Adrenal gland (tissue), 12 donors: Measurements from ENCODE around the gene IL6. TPM values are rescaled to one million over a fixed set of nuclear protein-coding genes. Genes with fewer than 3 reads are reported as not detected.

Experiments used
- DNase-seq, 7 donors: peaks; one replicate each; pipeline ENCODE4 v3.0.0-alpha.2; 2019 to 2020
- H3K27ac ChIP-seq, 5 donors: fragments of 200-600 bp; sonication (generic) in 4 of 5; 1 replicate in 3 of 5; 2 replicates in 2 of 5; pipeline versions ENCODE4 v1.5.1 to v1.8.0; 2016 to 2020; ENCODE audit warnings: mild to moderate bottlenecking in 1 of 5
- H3K27me3 ChIP-seq: fragments of 200-600 bp; 2 replicates; pipeline ENCODE4 v1.8.0; 2021
- H3K36me3 ChIP-seq, 2 donors: fragments of 200-600 bp; replicated peaks in 1 of 2; 1 replicate in 1 of 2; 2 replicates in 1 of 2; pipeline versions ENCODE4 v1.5.1 to v1.8.0; 2018 to 2022
- H3K4me1 ChIP-seq, 2 donors: fragments of 200-600 bp; replicated peaks in 1 of 2; 1 replicate in 1 of 2; 2 replicates in 1 of 2; pipeline versions ENCODE4 v1.5.1 to v1.8.0; 2018 to 2021
- H3K4me3 ChIP-seq, 4 donors: fragments of 200-600 bp; sonication (generic) in 3 of 4; one replicate each; pipeline ENCODE4 v1.5.1; 2016 to 2018
- H3K9me3 ChIP-seq, 3 donors: fragments of 200-600 bp; sonication (generic) in 1 of 3; replicated peaks in 1 of 3; 1 replicate in 2 of 3; 2 replicates in 1 of 3; pipeline versions ENCODE4 v1.5.1 to v1.8.0; 2016 to 2021
- CTCF ChIP-seq, 6 experiments: fragments of 450-650 bp in 4 of 6; fragments of 200-600 bp in 2 of 6; sonication (generic) in 1 of 6; IDR thresholded peaks; 1 replicate in 5 of 6; 2 replicates in 1 of 6; pipeline versions ENCODE4 v1.5.1 to v1.8.0; 2016 to 2021; ENCODE audit warnings: antibody characterized with exemption in 6 of 6, mild to moderate bottlenecking in 2 of 6, moderate library complexity in 1 of 6
- POLR2A ChIP-seq, 2 donors: fragments of 450-650 bp; IDR thresholded peaks; one replicate each; pipeline ENCODE4 v1.6.1; 2017; ENCODE audit warnings: antibody characterized with exemption in 2 of 2, mild to moderate bottlenecking in 2 of 2, moderate library complexity in 1 of 2
- whole genome bisulfite sequencing, 4 donors: extraction: QIAGEN DNeasy Blood & Tissue Kit in 2 of 4; methylation state at CpG; one replicate each; pipeline versions ENCODE4 v1.1.5 to v1.1.7; 2013 to 2017; 5-methylcytosine and 5-hydroxymethylcytosine counted together
- intact Hi-C, 2 donors: fragments of 100-400 bp; cut with DNase I; formaldehyde crosslinking; loops; one replicate each; pipeline versions ENCODE4 v1.14.1 to v1.15.0; 2022 to 2023
- polyA plus RNA-seq, 3 donors: library from polyadenylated mRNA; stranded (reverse); fragments of 200-250 nt in 2 of 3; fragments of 350-450 nt in 1 of 3; fragmentation: Illumina TruSeq in 1 of 3; extraction: RNeasy Lipid Tissue Mini Kit (QIAGEN cat#74804) in 1 of 3; gene quantifications; one replicate each; pipeline ENCODE4 v1.2.3, GENCODE V29; 2013 to 2014
- total RNA-seq, 9 donors: library from RNA; depleted of rRNA in 4 of 9; stranded (reverse); fragments of >200 nt in 4 of 9; fragments of 120-200 nt in 1 of 9; fragmentation: NEBNext Ultra II Directional in 1 of 9; extraction: Animal tissue kit (Norgen Biotek cat#: 25700) in 1 of 9; gene quantifications; one replicate each; pipeline versions ENCODE4 v1.1.0 to v1.2.4, GENCODE V29; 2013 to 2023
- donor health status: healthy with polysubstance abuse.
- donor health status: Bipolar disorder and iron deficiency.
- donor health status: DM: yes; HTN: yes; CAD: no.
- donor health status: DM: no; HTN: no; CAD: no.
- donor health status: DM: no; HTN: no; CAD: no.
- donor health status: DM: yes; HTN: yes; CAD: no.

The IL6 gene
- total and polyA plus RNA-seq, 12 donors, result 0.42 to 15.7 (median 1.0) TPM; not detected in 3

DNA sequence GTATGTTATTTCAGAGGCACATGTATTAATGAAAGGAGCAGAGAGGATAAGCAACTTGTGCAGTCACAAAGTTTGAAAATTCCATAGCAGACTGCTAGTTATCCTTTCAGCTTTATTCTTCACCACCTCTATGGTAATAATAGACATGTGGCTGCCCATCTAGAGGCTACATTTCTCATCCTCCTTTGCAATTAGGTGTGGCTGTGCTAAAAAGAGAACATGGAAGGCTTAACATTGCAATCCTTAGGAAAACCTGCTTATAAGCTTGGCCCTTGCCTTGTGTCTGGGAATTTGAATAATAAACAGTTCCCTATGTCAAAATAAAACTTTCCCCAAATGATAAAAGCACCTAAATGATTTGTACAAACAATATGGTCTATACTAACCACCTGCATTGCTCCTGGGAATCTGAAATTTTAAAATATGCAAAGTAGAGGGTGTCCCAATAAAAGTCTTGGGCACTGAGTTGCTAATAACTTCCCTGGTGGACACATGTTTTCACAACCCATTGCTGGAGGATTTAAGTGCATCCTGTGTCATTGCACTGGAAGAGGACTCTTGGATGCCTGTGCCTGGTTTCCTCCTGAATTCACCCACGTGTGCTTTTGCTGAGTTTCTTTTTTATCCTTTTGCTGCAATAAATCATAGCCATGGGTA is 30.5 kb downstream of the IL6 start:
- no peak for DNase-seq
- Histone ChIP-seq H3K36me3 (no peaks in the 10 kb centered on the region), H3K4me1 (no peaks in the 10 kb centered on the region), H3K4me3 (no peak overlapping the region), H3K27ac (no peak overlapping the region), H3K27me3 (no peaks in the 10 kb centered on the region), H3K9me3 (peaks cover 0 to 5% (median 0%) of the 10 kb centered on the region in 3 donors)
- TF ChIP-seq CTCF (IDR thresholded peaks at IDR 0.05) (no peak), POLR2A (IDR thresholded peaks at IDR 0.05) (no peak)
- intact Hi-C loops, result no loop called here
- 9 to 38% (median 19%) methylated on average over 1 of the region's 1 CpG for WGBS, 4 donors

DNA sequence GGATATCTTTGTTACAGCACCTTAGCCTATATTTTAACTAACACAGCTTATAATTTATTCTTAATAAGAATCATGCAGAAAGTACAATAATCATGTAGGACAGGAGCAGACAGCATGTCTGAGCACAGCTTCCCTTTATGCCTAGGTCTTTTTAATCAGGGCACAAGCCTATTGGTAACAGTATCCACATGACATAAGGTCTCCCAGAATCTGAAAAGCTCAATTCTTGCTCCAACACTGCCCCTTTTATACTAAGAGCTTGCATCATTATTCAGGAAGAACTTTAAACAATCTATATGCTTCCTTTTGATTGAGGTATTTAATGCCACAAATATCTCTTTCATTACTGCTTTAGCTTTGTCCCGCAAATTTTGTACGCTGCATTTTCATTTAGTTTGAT is 31.6 kb downstream of the IL6 start:
- no peak overlapping the region for H3K27ac ChIP-seq
- intact Hi-C loops, result no loop called here
- TF ChIP-seq CTCF (IDR thresholded peaks at IDR 0.05) (no peak), POLR2A (IDR thresholded peaks at IDR 0.05) (no peak)
- H3K4me3 ChIP-seq, result no peak overlapping the region
- H3K4me1 ChIP-seq, result no peaks in the 10 kb centered on the region
- 85 to 91% (median 86%) methylated on average over 2 of the region's 2 CpGs for WGBS, 4 donors
- no peaks in the 10 kb centered on the region for H3K36me3 ChIP-seq
- DNase-seq, result no peak
- no peaks in the 10 kb centered on the region for H3K27me3 ChIP-seq
- H3K9me3 ChIP-seq, result peaks cover 0 to 5% (median 0%) of the 10 kb centered on the region in 3 donors

GRCh38 chr7:22759721-22760120 is 32.7 kb downstream of the IL6 start:
- Histone ChIP-seq H3K27ac (no peak overlapping the region), H3K9me3 (peaks cover 0 to 5% (median 0%) of the 10 kb centered on the region in 3 donors), H3K27me3 (no peaks in the 10 kb centered on the region), H3K4me1 (no peaks in the 10 kb centered on the region), H3K4me3 (no peak overlapping the region), H3K36me3 (no peaks in the 10 kb centered on the region)
- TF ChIP-seq POLR2A (IDR thresholded peaks at IDR 0.05), result no peak
- DNase-seq, result no peak
- intact Hi-C loops, result no loop called here

- no peaks in the 10 kb centered on the region for H3K4me1 ChIP-seq
- H3K4me3 ChIP-seq, result no peak overlapping the region
- intact Hi-C loops, result no loop called here
- H3K27ac ChIP-seq, result no peak overlapping the region
- WGBS, 4 donors, result 60 to 74% (median 63%) methylated on average over 3 of the region's 3 CpGs
- peaks cover 0 to 5% (median 0%) of the 10 kb centered on the region in 3 donors for H3K9me3 ChIP-seq
- DNase-seq, result no peak
- no peak for TF ChIP-seq CTCF (IDR thresholded peaks at IDR 0.05)
- TF ChIP-seq POLR2A (IDR thresholded peaks at IDR 0.05), result no peak
- H3K36me3 ChIP-seq, result no peaks in the 10 kb centered on the region
- H3K27me3 ChIP-seq, result no peaks in the 10 kb centered on the region
Measured at GRCh38 chr7:22762866-22763265, 35.9 kb downstream of the IL6 start.

- intact Hi-C loops, result no loop called here
- no peaks in the 10 kb centered on the region for H3K9me3 ChIP-seq
- no peak for TF ChIP-seq CTCF (IDR thresholded peaks at IDR 0.05)
- TF ChIP-seq POLR2A (IDR thresholded peaks at IDR 0.05), result no peak
- H3K4me3 ChIP-seq, result no peak overlapping the region
- H3K27me3 ChIP-seq, result no peaks in the 10 kb centered on the region
- H3K4me1 ChIP-seq, result no peaks in the 10 kb centered on the region
- H3K27ac ChIP-seq, result no peak overlapping the region
- WGBS, 4 donors, result 47 to 75% (median 63%) methylated on average over 4 of the region's 4 CpGs
- no peaks in the 10 kb centered on the region for H3K36me3 ChIP-seq
- DNase-seq, result no peak
Measured at GRCh38 chr7:22765609-22766008, 38.6 kb downstream of the IL6 start.
